GM19238 (cell line): Measurements from ENCODE around the gene CCDC112.
"Not testable (repeated sequence)": the region's sequence is repeated elsewhere in the genome, so short reads cannot be mapped to it uniquely, and the experiment has no call there.

ENCODE experiments used
- DNase-seq: peaks from one replicate; pipeline ENCODE4 v3.0.0; 2011; ENCODE audit warnings: low spot score; ENCODE audit not compliant: insufficient read length

The CCDC112 gene

GRCh38 chr5:115296124-115297022 is at the start of gene CCDC112:
CCDC112 (minus strand) TSS chr5:115296654; CDS start chr5:115296543, 111 bp downstream.
- DNase-seq = peak; percentile 54

GRCh38 chr5:115345344-115345743 is 48.9 kb upstream of the CCDC112 start:
- DNase-seq = no peak

GRCh38 chr5:115343855-115344254 is 47.4 kb upstream of the CCDC112 start:
- no peak for DNase-seq

- DNase-seq = no peak
Observed at GRCh38 chr5:115342590-115343377, 46.3 kb upstream of the CCDC112 start.

GRCh38 chr5:115341745-115342144 is 45.3 kb upstream of the CCDC112 start:
- no peak for DNase-seq

- no peak for DNase-seq
Observed at GRCh38 chr5:115338851-115339250, 42.4 kb upstream of the CCDC112 start.

- no peak for DNase-seq
Observed at GRCh38 chr5:115337882-115338281, 41.4 kb upstream of the CCDC112 start.

GRCh38 chr5:115336964-115337363 is 40.5 kb upstream of the CCDC112 start:
- no peak for DNase-seq

- no peak for DNase-seq
Observed at GRCh38 chr5:115336201-115336720, 39.8 kb upstream of the CCDC112 start.

GRCh38 chr5:115335301-115335700 is 38.8 kb upstream of the CCDC112 start:
- DNase-seq = no peak

- no peak for DNase-seq
Observed at GRCh38 chr5:115333164-115333563, 36.7 kb upstream of the CCDC112 start.

GRCh38 chr5:115330830-115331229 is 34.4 kb upstream of the CCDC112 start:
- no peak for DNase-seq

- DNase-seq = no peak
Observed at GRCh38 chr5:115329475-115329874, 33.0 kb upstream of the CCDC112 start.

GRCh38 chr5:115328617-115329274 is 32.3 kb upstream of the CCDC112 start:
- not testable (repeated sequence) for DNase-seq

GRCh38 chr5:115325296-115325959 is 29.0 kb upstream of the CCDC112 start:
- DNase-seq = no peak

GRCh38 chr5:115324021-115324420 is 27.6 kb upstream of the CCDC112 start:
- no peak for DNase-seq

GRCh38 chr5:115322729-115323128 is 26.3 kb upstream of the CCDC112 start:
- DNase-seq = no peak

GRCh38 chr5:115321309-115321708 is 24.9 kb upstream of the CCDC112 start:
- no peak for DNase-seq

- no peak for DNase-seq
Observed at GRCh38 chr5:115320515-115320914, 24.1 kb upstream of the CCDC112 start.

GRCh38 chr5:115320006-115320405 is 23.6 kb upstream of the CCDC112 start:
- DNase-seq = no peak

- DNase-seq = no peak
Observed at GRCh38 chr5:115319007-115319406, 22.6 kb upstream of the CCDC112 start.
